HCT116 (cell line): ENCODE data around the gene LLCFC1.

ENCODE experiments used
- EZH2 ChIP-seq: fragments of 200-600 bp; sonication (generic); IDR thresholded peaks from 2 replicates; pipeline ENCODE4 v1.6.1; 2017; ENCODE audit warnings: antibody characterized with exemption, mixed run types
- JUND ChIP-seq: IDR thresholded peaks from 2 replicates; pipeline ENCODE4 v1.6.1; 2012
- POLR2A ChIP-seq: IDR thresholded peaks from 2 replicates; pipeline ENCODE4 v1.7.0; 2011; ENCODE audit warnings: borderline replicate concordance; ENCODE audit not compliant: insufficient read depth, insufficient read length; ENCODE audit errors: extremely low read depth
- POLR2AphosphoS5 ChIP-seq: IDR thresholded peaks from 2 replicates; pipeline ENCODE4 v1.6.1; 2011; ENCODE audit warnings: mild to moderate bottlenecking, low read depth, low read length, moderate library complexity
- SRF ChIP-seq: IDR thresholded peaks from 2 replicates; pipeline ENCODE4 v1.6.1; 2012; ENCODE audit warnings: low read depth
- TCF7L2 ChIP-seq: IDR thresholded peaks from 2 replicates; pipeline ENCODE4 v1.7.0; 2011; ENCODE audit warnings: borderline replicate concordance, inconsistent platforms; ENCODE audit not compliant: insufficient read depth, insufficient read length; ENCODE audit errors: extremely low read depth
- ZNF274 ChIP-seq: fragments of 200-500 bp; sonication (Bioruptor generic); IDR thresholded peaks from 2 replicates; pipeline ENCODE4 v1.6.1; 2014; ENCODE audit warnings: mild to moderate bottlenecking, low read depth, low read length, inconsistent platforms
- TF ChIP-seq, protein P1 (sequence below), 3 experiments: fragments of 200-600 bp in 1 of 3; sonication (generic) in 1 of 3; IDR thresholded peaks in 2 of 3; conservative IDR thresholded peaks in 1 of 3; 2 replicates each; pipeline ENCODE4 v1.5.1; 2012 to 2017; ENCODE audit warnings: low read depth in 2 of 3, low read length in 2 of 3, antibody characterized with exemption in 1 of 3, borderline replicate concordance in 1 of 3, control low read depth in 1 of 3, mild to moderate bottlenecking in 1 of 3, mixed read lengths in 1 of 3, mixed run types in 1 of 3, moderate library complexity in 1 of 3; ENCODE audit not compliant: insufficient read depth in 1 of 3
- TF ChIP-seq, protein P2 (sequence below): IDR thresholded peaks from 2 replicates; pipeline ENCODE4 v1.6.1; 2012; ENCODE audit warnings: low read depth
- TF ChIP-seq, protein P3 (sequence below): IDR thresholded peaks from 2 replicates; pipeline ENCODE4 v1.6.1; 2012

DNA sequence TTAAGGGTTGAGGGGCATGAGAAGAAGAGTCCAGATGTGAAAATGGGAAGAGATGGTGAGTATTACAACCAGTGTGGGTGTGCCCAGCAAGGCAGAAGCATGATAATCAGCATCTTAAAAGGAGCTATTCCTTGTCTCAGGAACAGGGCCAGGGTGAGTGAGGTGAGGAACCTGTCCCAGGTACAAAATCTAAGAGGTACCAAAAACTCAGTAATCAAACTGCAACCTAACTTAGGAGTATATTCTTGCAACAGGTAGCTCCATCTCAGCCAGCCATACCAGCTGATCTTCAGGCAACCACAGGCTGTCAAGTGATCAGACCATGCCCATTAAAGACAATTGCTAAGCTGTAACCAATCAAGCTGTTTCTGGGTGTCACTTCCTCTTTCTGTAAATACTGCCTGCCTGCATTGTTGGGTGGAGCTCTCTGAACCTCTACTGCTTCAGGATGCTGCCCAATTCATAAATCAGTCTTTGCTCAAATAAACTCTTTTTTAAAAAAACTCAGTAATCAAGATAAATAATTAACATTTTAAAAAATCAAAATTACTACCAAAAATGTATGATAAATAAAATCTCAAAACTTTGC lies 15.5 kb downstream of the LLCFC1 start:
- TF ChIP-seq, protein P1, sequence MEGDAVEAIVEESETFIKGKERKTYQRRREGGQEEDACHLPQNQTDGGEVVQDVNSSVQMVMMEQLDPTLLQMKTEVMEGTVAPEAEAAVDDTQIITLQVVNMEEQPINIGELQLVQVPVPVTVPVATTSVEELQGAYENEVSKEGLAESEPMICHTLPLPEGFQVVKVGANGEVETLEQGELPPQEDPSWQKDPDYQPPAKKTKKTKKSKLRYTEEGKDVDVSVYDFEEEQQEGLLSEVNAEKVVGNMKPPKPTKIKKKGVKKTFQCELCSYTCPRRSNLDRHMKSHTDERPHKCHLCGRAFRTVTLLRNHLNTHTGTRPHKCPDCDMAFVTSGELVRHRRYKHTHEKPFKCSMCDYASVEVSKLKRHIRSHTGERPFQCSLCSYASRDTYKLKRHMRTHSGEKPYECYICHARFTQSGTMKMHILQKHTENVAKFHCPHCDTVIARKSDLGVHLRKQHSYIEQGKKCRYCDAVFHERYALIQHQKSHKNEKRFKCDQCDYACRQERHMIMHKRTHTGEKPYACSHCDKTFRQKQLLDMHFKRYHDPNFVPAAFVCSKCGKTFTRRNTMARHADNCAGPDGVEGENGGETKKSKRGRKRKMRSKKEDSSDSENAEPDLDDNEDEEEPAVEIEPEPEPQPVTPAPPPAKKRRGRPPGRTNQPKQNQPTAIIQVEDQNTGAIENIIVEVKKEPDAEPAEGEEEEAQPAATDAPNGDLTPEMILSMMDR (IDR thresholded peaks at IDR 0.05 in 2 of 3, conservative IDR thresholded peaks at IDR 0.05 in 1 of 3; ENCODE audit: borderline replicate concordance in 1 of 3, insufficient read depth in 1 of 3, low read depth in 2 of 3, low read length in 2 of 3) = no peak
- TF ChIP-seq, protein P2, sequence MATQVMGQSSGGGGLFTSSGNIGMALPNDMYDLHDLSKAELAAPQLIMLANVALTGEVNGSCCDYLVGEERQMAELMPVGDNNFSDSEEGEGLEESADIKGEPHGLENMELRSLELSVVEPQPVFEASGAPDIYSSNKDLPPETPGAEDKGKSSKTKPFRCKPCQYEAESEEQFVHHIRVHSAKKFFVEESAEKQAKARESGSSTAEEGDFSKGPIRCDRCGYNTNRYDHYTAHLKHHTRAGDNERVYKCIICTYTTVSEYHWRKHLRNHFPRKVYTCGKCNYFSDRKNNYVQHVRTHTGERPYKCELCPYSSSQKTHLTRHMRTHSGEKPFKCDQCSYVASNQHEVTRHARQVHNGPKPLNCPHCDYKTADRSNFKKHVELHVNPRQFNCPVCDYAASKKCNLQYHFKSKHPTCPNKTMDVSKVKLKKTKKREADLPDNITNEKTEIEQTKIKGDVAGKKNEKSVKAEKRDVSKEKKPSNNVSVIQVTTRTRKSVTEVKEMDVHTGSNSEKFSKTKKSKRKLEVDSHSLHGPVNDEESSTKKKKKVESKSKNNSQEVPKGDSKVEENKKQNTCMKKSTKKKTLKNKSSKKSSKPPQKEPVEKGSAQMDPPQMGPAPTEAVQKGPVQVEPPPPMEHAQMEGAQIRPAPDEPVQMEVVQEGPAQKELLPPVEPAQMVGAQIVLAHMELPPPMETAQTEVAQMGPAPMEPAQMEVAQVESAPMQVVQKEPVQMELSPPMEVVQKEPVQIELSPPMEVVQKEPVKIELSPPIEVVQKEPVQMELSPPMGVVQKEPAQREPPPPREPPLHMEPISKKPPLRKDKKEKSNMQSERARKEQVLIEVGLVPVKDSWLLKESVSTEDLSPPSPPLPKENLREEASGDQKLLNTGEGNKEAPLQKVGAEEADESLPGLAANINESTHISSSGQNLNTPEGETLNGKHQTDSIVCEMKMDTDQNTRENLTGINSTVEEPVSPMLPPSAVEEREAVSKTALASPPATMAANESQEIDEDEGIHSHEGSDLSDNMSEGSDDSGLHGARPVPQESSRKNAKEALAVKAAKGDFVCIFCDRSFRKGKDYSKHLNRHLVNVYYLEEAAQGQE = no peak
- TF ChIP-seq POLR2A = no peak
- TF ChIP-seq TCF7L2 = no peak
- TF ChIP-seq, protein P3, sequence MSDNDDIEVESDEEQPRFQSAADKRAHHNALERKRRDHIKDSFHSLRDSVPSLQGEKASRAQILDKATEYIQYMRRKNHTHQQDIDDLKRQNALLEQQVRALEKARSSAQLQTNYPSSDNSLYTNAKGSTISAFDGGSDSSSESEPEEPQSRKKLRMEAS = no peak
- TF ChIP-seq POLR2AphosphoS5 = no peak
- TF ChIP-seq ZNF274 = no peak
- TF ChIP-seq JUND = no peak
- no peak for TF ChIP-seq EZH2
- TF ChIP-seq SRF = no peak
